ENCODE results near the gene EFR3B.
"Not testable (repeated sequence)": the region's sequence is repeated elsewhere in the genome, so short reads cannot be mapped to it uniquely, and the experiment has no call there.

Gene EFR3B

DNA sequence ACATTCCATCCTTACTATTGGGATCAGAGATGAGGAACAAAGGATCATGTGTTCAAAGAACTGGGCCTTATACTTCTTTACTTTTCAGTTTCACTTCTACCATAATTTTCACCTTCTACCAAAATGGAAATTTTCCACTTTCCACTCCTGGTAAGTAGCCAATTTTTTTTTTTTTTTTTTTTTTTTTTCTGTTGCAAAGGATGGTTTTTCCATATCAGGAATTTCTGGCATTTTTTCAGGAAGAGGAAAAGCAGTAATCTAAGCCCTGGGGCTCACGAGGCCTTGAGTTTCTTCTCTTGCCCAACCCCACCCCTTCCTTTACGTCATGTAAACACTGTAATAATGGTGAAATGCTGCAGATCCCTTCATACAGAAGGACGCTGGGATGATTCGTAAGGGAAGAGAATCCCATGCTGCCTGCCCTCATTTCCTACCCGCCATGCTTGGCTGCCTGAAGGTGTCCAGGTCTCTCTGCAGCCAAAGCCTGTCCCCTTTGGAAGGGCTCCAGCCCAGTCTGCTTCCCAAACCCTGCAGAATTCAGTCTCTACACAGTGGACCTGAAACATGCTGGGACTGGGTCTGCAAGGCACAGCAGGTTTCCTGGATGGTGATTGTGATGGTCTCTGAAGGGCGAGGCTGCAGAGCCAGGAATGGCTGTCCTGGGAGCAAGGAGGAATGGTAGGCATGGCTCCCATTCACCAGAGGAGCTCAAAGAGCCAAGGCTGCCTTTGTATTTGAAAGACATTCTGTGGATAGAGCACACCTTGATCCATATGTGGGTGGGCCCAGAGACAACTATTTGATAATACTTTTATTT lies 57.0 kb downstream of the EFR3B start:
- H3K36me3 Mint-ChIP-seq, result no peaks in the 10 kb centered on the region
- no peak overlapping the region for H3K4me3 Mint-ChIP-seq
- H3K27me3 Mint-ChIP-seq, result no peaks in the 10 kb centered on the region
- no peaks in the 10 kb centered on the region for H3K9me3 Mint-ChIP-seq (ENCODE audit: low read depth)
- H3K27ac Mint-ChIP-seq, result no peak overlapping the region
- no peaks in the 10 kb centered on the region for H3K4me1 Mint-ChIP-seq (ENCODE audit: low read depth)

DNA sequence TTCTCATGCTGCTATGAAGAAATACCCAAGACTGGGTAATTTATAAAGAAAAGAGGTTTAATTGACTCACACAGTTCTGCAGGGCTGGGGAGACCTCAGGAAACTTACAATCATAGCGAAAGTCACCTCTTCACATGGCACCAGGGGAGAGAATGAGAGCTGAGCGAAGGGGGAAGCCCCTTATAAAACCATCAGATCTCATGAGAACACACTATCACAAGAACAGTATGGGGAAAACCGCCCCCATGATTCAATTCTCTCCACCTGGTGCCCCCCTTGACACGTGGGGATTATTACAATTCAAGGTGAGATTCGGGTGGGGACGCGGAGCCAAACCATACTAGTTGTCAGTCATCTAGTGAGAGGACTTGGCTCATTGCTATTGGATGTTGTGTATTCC lies 60.5 kb downstream of the EFR3B start:
- H3K27me3 Mint-ChIP-seq; H3K9me3 Mint-ChIP-seq (ENCODE audit: low read depth); H3K4me3 Mint-ChIP-seq; H3K4me1 Mint-ChIP-seq (ENCODE audit: low read depth); H3K27ac Mint-ChIP-seq; H3K36me3 Mint-ChIP-seq: not testable (repeated sequence)

DNA sequence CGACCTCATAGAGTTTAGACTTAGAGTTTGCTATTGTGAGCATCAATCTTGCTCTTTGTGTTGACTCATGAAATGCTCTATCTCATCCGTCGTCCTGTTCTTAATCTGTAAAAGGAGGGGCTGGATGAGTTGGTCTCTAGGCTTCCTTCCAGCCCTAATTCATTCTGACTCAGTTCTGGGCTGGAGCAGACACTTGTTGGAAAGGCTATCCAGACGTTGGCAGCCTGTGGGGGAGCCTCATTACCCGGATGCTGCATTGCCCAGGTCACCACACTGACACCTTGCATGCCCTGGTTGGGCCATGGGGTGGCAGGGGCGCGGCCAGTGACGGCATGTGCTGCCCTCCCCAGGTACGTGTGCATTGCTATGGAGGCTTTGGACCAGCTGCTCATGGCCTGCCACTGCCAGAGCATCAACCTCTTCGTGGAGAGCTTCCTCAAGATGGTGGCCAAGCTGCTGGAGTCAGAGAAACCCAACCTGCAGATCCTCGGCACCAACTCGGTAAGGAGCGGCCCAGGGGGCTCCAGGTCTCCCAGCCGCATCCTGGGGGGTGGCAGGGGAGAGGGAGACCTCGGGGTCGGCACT lies 61.5 kb downstream of the EFR3B start:
- Mint-ChIP-seq H3K4me1 (ENCODE audit: low read depth) (no peaks in the 10 kb centered on the region), H3K27me3 (peaks cover 1% of the 10 kb centered on the region), H3K9me3 (ENCODE audit: low read depth) (no peaks in the 10 kb centered on the region), H3K27ac (no peak overlapping the region), H3K4me3 (no peak overlapping the region), H3K36me3 (no peaks in the 10 kb centered on the region)

DNA sequence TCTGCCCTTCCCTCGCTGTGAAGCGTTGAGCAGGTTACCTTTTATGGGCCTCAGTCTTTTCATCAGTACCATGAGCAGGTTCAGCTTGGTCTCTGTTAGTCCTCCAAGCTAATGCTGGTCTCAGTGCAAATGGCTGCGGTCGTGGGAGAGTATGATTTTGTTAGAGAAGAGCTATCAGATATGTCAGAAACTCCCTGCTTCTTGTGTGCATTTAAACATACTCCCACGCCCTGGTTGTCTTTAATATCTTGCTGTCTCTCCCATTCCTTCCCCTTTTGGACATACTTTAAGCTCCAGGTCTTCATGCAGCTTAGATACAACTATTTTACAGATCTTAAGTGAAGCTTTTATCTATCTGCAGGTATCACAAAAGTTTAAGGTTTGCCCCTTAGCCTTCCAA lies 62.9 kb downstream of the EFR3B start:
- H3K4me3 Mint-ChIP-seq, result no peak overlapping the region
- peaks cover 1% of the 10 kb centered on the region for H3K27me3 Mint-ChIP-seq
- H3K27ac Mint-ChIP-seq, result no peak overlapping the region
- H3K4me1 Mint-ChIP-seq (ENCODE audit: low read depth), result peaks cover 2% of the 10 kb centered on the region
- no peaks in the 10 kb centered on the region for H3K36me3 Mint-ChIP-seq
- H3K9me3 Mint-ChIP-seq (ENCODE audit: low read depth), result no peaks in the 10 kb centered on the region

DNA sequence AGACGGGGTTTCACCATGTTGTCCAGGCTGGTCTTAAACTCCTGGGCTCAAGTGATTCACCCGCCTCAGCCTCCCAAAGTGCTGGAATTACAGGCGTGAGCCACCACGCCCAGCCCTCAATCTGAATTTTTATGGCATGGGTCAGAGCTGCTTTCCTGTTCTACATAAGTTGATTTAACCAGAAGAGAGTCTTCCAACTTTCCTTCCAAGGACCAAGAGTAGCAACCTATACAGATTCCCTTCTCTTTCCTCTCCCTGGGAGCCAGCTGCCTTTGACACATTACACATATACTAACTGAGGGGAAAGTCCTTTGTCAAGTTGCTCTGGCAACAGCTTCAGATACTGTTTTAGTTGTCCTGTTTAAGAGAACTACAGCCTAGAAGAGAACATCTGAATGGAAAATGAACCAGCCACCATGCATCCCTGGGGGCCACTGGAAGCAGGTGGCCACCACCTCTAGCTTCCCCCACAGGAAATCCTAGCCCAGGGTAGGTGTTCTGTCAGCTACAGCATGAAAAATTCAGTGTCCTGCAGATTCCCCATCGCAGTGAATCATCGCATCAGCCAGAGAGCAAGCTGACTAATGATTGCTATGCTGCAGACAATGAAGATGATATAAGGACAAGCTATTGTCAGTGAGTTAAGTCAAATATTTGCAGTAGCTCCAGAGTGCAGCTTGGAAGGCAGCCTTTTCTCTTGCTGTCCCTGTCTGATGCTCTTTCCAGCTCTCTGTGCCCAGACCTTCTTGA lies 63.6 kb downstream of the EFR3B start:
- Mint-ChIP-seq H3K9me3 (ENCODE audit: low read depth) (no peaks in the 10 kb centered on the region), H3K27ac (no peak overlapping the region), H3K27me3 (peaks cover 1% of the 10 kb centered on the region), H3K4me1 (ENCODE audit: low read depth) (peaks cover 2% of the 10 kb centered on the region), H3K4me3 (no peak overlapping the region), H3K36me3 (no peaks in the 10 kb centered on the region)

DNA sequence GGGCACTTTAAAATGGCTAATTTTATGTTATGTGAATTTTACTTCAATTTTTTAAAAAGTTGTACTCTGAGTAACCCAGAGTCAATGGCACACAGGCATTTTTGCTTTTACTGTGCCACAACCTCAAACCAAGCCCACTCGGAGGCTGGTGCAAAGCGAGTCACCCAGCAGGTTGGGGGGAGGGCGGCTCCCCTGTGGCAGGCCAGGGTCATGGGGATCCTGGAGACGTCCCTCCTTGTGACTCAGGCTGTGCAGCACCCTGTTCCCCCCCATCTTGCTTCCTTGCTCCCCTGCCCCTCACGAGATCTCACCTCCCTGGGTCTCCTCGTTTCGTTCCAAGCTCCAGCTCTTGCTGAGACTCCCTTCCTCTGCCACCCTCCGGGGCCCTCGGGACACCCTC lies 67.9 kb downstream of the EFR3B start:
- no peak overlapping the region for H3K4me3 Mint-ChIP-seq
- no peak overlapping the region for H3K27ac Mint-ChIP-seq
- peaks cover 3% of the 10 kb centered on the region for H3K27me3 Mint-ChIP-seq
- no peaks in the 10 kb centered on the region for H3K9me3 Mint-ChIP-seq (ENCODE audit: low read depth)
- H3K4me1 Mint-ChIP-seq (ENCODE audit: low read depth), result peaks cover 2% of the 10 kb centered on the region
- H3K36me3 Mint-ChIP-seq, result no peaks in the 10 kb centered on the region

DNA sequence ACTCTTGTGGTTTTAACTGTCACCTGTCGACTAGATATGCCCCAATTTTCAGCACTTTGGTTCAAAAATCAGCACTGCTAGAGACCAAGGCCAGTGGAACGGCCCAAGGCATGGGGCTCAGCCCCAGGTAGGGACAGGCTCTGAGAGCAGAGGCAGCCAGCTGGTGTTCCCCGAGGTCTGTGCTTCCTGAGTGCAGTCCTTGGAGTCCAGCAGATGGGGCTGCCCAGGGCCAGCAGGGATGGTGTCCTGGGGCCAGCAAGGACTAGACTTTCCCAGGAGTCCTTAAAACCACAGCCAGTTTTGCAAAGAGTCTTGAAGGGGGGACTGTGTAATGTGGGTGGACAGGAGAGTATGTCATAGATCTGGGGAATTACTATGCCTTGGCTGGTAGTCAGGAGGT lies 70.2 kb downstream of the EFR3B start:
- Mint-ChIP-seq H3K4me1 (ENCODE audit: low read depth) (peaks cover 2% of the 10 kb centered on the region), H3K9me3 (ENCODE audit: low read depth) (no peaks in the 10 kb centered on the region), H3K4me3 (no peak overlapping the region), H3K27me3 (peaks cover 3% of the 10 kb centered on the region), H3K27ac (no peak overlapping the region), H3K36me3 (no peaks in the 10 kb centered on the region)

DNA sequence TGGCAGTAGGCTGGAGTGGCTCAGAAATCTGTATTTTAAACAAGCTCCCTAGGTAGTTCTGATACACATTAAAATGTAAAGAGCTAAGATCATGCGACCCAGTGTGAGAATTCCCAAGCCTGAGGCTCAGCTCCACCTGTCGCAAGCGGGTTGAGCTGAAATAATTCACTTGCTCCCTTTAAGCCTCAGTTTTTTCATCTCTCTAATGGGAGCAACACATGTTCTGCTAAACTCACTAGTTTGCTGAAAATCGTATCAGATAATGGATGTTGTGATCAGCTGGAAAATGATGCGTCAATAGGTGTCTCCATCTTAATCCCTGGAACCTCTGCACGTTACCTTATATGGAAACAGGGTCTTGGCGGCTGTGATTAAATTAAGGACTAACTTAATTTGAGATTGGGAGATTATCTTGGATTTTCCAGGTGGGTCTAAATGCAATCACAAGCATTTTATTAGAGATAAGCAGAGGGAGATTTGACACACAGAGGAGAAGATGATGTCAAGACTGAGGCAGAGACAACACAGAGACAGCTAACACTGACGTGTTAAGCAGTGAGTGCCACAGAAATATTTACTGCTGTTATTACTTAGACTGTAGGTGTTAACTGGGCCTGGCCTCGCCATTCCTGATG lies 73.5 kb downstream of the EFR3B start:
- Mint-ChIP-seq H3K4me3 (no peak overlapping the region), H3K27ac (no peak overlapping the region), H3K4me1 (ENCODE audit: low read depth) (no peaks in the 10 kb centered on the region), H3K36me3 (peaks cover 2% of the 10 kb centered on the region), H3K27me3 (peaks cover 8% of the 10 kb centered on the region), H3K9me3 (ENCODE audit: low read depth) (no peaks in the 10 kb centered on the region)

DNA sequence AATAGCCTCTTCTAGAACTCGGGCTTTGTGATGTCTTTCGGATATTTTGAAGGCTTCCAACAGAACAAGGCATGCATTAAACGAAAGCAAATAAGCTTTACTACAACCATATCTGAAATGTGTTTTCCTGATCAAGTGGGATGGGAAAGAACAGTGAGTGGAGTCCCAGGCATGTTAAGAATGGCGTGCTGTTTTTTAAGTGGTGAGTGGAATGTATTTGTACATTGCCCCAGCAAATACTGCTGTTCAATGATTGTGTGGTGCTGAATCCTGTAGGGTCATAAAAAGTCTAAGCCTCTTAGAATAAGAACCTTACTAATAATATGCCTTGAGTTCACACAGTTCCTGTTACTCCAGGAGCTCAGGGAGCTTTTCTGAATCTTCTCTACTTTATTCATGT lies 74.0 kb downstream of the EFR3B start:
- no peaks in the 10 kb centered on the region for H3K4me1 Mint-ChIP-seq (ENCODE audit: low read depth)
- no peak overlapping the region for H3K27ac Mint-ChIP-seq
- H3K9me3 Mint-ChIP-seq (ENCODE audit: low read depth), result no peaks in the 10 kb centered on the region
- H3K4me3 Mint-ChIP-seq, result no peak overlapping the region
- H3K27me3 Mint-ChIP-seq, result peaks cover 8% of the 10 kb centered on the region
- peaks cover 2% of the 10 kb centered on the region for H3K36me3 Mint-ChIP-seq

DNA sequence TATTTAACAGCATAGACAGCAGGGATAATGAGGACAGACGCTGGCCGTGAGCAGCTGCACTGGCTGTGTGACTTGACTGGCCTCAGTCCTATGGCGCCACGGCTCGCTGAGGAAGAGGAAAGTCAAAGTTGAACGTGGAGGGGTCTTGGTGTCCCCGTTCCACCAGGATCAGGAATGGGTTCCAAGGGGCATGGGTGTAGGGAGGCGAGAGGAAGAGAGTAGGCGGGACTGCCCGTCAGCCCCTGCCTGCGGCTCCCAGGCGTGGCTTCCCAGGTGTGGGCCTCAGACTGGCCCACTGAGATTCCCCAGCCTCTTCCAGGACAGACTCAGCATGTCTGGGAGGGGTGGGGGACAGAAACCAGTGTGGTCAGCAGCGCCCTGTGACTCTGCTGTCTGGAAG lies 75.1 kb downstream of the EFR3B start:
- H3K27ac Mint-ChIP-seq, result no peak overlapping the region
- H3K4me3 Mint-ChIP-seq, result no peak overlapping the region
- H3K36me3 Mint-ChIP-seq, result peaks cover 2% of the 10 kb centered on the region

DNA sequence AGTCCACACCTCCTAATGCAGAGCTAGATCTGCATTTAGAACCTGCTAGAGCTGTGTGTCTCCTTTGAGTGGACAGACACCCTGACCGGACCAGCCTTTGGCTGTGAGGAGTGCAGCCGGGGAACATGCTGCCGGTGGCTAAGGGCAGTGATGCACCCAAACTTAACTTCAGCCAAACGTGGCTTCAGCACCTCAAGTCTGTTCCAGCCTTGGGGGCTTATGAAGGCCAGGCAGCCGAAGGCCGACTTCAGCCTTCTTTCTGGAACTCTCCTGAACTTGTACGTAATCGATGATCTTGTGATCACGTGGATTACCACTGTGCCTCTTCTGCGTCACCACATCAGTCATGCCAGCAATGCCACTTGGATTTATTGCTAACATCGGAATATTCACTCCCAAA lies 77.4 kb downstream of the EFR3B start:
- H3K4me3 Mint-ChIP-seq, result no peak overlapping the region
- H3K27me3 Mint-ChIP-seq, result peaks cover 10% of the 10 kb centered on the region
- no peaks in the 10 kb centered on the region for H3K4me1 Mint-ChIP-seq (ENCODE audit: low read depth)
- peaks cover 2% of the 10 kb centered on the region for H3K36me3 Mint-ChIP-seq
- no peak overlapping the region for H3K27ac Mint-ChIP-seq
- no peaks in the 10 kb centered on the region for H3K9me3 Mint-ChIP-seq (ENCODE audit: low read depth)

More for the DNA sequence above, 75.1 kb downstream of the EFR3B start:
- H3K9me3 Mint-ChIP-seq (ENCODE audit: low read depth), result no peaks in the 10 kb centered on the region
- peaks cover 6% of the 10 kb centered on the region for H3K27me3 Mint-ChIP-seq
- no peaks in the 10 kb centered on the region for H3K4me1 Mint-ChIP-seq (ENCODE audit: low read depth)

DNA sequence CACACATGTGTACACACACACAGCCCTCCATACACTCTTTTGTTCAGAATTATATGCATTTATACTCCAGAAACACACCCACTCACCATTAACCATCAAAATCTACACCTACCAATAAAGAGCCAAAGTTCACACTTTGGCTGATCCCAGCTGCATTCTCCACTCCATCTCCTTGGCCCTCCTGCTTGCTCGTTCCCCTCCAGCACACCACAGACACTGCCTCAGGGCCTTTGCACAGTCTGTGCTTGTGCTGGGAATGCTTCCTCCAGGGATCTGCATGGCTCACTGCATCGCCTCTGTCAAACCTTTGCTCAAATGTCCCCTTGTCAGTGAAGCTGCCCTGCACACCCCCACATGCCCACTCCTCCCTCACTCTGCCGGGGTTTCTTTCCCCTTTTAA lies 80.5 kb downstream of the EFR3B start:
- H3K27me3 Mint-ChIP-seq, result peaks cover 10% of the 10 kb centered on the region
- no peaks in the 10 kb centered on the region for H3K4me1 Mint-ChIP-seq (ENCODE audit: low read depth)
- no peak overlapping the region for H3K27ac Mint-ChIP-seq
- H3K9me3 Mint-ChIP-seq (ENCODE audit: low read depth), result no peaks in the 10 kb centered on the region
- H3K4me3 Mint-ChIP-seq, result no peak overlapping the region
- H3K36me3 Mint-ChIP-seq, result peaks cover 2% of the 10 kb centered on the region

DNA sequence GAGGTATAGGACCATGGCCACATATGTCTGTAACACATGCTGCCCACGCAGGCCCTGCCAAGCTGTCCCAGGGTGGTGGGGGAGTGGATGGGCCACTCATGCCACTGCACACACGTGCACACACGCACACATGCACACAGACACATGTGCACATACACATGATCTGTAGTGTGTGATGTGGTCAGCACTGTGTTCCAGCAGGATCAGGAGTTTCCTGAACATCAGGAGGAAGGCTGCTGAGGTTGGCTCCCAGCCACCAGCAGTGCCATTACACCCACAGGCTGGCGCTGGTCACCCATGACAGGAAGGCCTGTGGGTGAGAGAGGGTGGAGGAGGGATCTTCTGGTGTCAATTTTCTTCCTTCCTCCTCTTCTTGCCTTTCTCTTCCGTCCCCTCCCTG lies 81.8 kb downstream of the EFR3B start:
- H3K4me1 Mint-ChIP-seq (ENCODE audit: low read depth), result no peaks in the 10 kb centered on the region
- H3K9me3 Mint-ChIP-seq (ENCODE audit: low read depth), result no peaks in the 10 kb centered on the region
- H3K27ac Mint-ChIP-seq, result no peak overlapping the region
- no peaks in the 10 kb centered on the region for H3K36me3 Mint-ChIP-seq
- peaks cover 6% of the 10 kb centered on the region for H3K27me3 Mint-ChIP-seq
- H3K4me3 Mint-ChIP-seq, result no peak overlapping the region

DNA sequence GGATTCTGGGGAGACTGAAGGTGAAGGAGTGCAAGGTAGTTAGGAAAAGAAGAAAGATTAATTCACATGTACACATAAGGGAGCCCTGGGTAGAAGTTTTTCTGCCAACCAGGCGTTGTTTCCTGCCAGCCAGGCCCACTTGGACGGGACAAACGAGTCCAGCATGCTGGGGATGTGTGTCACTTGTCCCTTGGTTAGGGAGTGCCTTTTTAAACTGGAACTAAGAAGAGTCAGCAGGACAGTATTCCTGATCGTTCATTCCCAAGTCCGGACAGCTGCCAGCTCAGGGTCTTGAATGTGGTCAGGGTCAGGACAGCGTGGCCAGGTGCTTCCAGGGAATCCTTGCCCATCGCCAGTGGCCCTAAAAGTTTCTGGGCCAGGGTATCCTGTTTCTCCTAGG lies 83.3 kb downstream of the EFR3B start:
- Mint-ChIP-seq H3K36me3 (no peaks in the 10 kb centered on the region), H3K4me1 (ENCODE audit: low read depth) (peaks cover 5% of the 10 kb centered on the region), H3K4me3 (no peak overlapping the region), H3K27me3 (peaks cover 4% of the 10 kb centered on the region), H3K27ac (no peak overlapping the region), H3K9me3 (ENCODE audit: low read depth) (no peaks in the 10 kb centered on the region)

DNA sequence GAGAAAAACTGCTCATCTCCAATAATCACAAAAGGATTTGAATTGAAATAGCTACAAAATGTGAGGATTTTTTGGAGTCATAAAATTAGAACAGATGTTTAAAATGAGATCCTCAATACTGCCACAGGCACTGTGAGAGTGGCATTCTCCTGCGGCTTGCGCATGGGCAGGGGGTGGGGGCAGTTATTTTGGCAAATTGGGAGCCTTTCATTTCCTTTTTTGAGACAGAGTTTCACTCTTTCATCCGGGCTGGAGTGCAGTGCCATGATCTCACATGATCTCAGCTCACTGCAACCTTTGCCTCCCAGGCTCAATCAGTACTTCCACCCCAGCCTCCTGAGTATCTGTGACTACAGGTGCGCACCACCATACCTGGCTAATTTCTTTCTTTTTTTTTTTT lies 84.1 kb downstream of the EFR3B start:
- H3K4me1 Mint-ChIP-seq (ENCODE audit: low read depth), result peaks cover 5% of the 10 kb centered on the region
- no peaks in the 10 kb centered on the region for H3K36me3 Mint-ChIP-seq
- no peak overlapping the region for H3K4me3 Mint-ChIP-seq
- H3K9me3 Mint-ChIP-seq (ENCODE audit: low read depth), result no peaks in the 10 kb centered on the region
- H3K27ac Mint-ChIP-seq, result no peak overlapping the region
- H3K27me3 Mint-ChIP-seq, result peaks cover 10% of the 10 kb centered on the region

Data from activated naive CD8-positive, alpha-beta T cell (primary cell).